Choroid plexus epithelial cell (primary cell): Measurements from ENCODE around the gene XPO1.
A peak's percentile ranks its signal among the peaks of the same experiment; 100 is the strongest.
"Not testable (repeated sequence)": the region's sequence is repeated elsewhere in the genome, so short reads cannot be mapped to it uniquely, and the experiment has no call there.

Source experiments
- DNase-seq: peaks from one replicate; pipeline ENCODE4 v3.0.0-alpha.2; 2010; ENCODE audit warnings: low read depth
- H3K4me3 ChIP-seq: 2 replicates; pipeline ENCODE4 v1.5.1; 2011; ENCODE audit warnings: low read depth, mild to moderate bottlenecking, control low read depth, low read length, moderate library complexity
- TF ChIP-seq, protein P1 (sequence below): conservative IDR thresholded peaks from 2 replicates; pipeline ENCODE4 v1.5.1; 2011; ENCODE audit warnings: low read depth, mild to moderate bottlenecking, control low read depth, inconsistent platforms, low read length, moderate library complexity

XPO1 gene, protein sequence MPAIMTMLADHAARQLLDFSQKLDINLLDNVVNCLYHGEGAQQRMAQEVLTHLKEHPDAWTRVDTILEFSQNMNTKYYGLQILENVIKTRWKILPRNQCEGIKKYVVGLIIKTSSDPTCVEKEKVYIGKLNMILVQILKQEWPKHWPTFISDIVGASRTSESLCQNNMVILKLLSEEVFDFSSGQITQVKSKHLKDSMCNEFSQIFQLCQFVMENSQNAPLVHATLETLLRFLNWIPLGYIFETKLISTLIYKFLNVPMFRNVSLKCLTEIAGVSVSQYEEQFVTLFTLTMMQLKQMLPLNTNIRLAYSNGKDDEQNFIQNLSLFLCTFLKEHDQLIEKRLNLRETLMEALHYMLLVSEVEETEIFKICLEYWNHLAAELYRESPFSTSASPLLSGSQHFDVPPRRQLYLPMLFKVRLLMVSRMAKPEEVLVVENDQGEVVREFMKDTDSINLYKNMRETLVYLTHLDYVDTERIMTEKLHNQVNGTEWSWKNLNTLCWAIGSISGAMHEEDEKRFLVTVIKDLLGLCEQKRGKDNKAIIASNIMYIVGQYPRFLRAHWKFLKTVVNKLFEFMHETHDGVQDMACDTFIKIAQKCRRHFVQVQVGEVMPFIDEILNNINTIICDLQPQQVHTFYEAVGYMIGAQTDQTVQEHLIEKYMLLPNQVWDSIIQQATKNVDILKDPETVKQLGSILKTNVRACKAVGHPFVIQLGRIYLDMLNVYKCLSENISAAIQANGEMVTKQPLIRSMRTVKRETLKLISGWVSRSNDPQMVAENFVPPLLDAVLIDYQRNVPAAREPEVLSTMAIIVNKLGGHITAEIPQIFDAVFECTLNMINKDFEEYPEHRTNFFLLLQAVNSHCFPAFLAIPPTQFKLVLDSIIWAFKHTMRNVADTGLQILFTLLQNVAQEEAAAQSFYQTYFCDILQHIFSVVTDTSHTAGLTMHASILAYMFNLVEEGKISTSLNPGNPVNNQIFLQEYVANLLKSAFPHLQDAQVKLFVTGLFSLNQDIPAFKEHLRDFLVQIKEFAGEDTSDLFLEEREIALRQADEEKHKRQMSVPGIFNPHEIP (N-terminal part only)

DNA sequence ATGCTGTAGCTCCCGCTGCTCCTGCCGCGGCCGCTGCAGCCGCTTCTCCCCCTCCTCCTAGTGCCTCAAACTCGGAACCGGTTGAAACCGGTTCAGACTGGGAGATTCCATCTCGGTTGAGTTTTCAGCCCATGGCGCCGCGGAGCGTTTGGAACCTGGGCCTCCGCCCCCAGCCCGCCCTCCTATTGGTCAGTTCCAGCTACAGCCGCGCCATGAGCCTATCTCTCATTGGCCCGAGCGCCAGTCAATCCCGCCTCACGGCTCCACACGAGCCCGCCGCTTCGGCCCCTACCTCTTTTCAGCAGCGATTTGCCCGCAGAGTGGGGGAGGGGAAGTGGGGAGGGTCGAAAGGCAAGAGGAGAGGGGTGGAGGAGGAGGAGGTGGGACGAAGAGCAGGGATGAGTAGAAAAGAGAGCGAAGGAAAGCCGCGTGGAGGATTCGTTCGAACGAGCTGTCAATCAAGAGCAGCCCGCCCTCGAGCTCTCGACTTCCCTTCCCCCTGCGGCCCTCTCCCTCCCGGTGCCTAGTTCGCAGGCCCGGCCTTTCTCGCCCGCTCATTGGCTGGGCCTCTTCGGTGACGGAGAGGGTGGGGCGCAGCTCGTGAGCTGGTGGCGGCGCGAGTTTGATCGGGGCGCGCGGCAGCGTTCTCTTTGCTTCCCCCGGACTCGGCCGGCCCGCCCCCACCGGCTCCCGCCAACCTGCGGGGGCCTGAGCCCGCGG lies at the start of gene XPO1:
Gene XPO1, minus strand, starts transcription at position 157 of the 720 bp plus-strand sequence. CDS start 4,459 bp downstream, outside the sequence.
- TF ChIP-seq, protein P1, sequence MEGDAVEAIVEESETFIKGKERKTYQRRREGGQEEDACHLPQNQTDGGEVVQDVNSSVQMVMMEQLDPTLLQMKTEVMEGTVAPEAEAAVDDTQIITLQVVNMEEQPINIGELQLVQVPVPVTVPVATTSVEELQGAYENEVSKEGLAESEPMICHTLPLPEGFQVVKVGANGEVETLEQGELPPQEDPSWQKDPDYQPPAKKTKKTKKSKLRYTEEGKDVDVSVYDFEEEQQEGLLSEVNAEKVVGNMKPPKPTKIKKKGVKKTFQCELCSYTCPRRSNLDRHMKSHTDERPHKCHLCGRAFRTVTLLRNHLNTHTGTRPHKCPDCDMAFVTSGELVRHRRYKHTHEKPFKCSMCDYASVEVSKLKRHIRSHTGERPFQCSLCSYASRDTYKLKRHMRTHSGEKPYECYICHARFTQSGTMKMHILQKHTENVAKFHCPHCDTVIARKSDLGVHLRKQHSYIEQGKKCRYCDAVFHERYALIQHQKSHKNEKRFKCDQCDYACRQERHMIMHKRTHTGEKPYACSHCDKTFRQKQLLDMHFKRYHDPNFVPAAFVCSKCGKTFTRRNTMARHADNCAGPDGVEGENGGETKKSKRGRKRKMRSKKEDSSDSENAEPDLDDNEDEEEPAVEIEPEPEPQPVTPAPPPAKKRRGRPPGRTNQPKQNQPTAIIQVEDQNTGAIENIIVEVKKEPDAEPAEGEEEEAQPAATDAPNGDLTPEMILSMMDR = no peak
- H3K4me3 ChIP-seq = peak within 1 kb of the TSS; percentile 92
- peak; percentile 100 for DNase-seq

DNA sequence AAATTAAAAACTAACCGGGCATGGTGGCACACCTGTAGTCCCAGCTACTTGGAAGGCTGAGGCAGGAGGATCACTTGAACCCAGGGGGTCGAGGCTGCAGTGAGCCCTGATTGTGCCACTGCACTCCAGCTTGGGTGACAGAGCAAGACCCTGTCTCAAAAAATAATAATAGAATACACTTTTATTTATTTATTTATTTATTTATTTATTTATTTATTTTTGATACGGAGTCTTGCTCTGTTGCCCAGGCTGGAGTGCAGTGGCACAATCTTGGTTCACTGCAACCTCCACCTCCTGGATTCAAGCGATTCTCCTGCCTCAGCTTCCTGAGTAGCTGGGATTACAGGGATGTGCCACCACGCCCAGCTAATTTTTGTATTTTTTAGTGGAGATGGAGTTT lies 48.8 kb upstream of the XPO1 start:
- not testable (repeated sequence) for H3K4me3 ChIP-seq, DNase-seq

DNA sequence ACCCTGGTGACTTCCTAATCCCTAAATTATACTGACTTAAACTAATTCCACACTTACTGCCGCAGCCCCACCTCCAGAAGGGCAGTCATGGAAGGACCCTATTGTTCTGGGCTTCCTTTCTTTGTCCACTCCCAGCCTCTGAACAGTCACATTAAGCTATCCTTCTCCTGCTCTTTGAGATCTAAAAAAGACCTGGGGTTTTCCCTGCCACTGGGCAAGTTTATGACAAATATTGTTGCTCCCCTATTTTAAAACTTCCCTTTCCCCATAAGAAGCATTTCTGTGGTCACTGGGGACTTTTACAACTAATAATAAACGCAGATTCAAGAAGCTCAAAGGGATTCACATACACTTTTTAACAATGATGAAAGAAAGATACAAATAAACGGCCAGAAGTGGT lies 47.2 kb upstream of the XPO1 start:
- TF ChIP-seq, protein P1 = no peak
- H3K4me3 ChIP-seq = no peak overlapping the region
- no peak for DNase-seq

- DNase-seq, H3K4me3 ChIP-seq: not testable (repeated sequence)
These were observed 46.2 kb upstream of the XPO1 start for GRCh38 chr2:61584368-61584767.

GRCh38 chr2:61582165-61582564 lies 44.0 kb upstream of the XPO1 start:
- no peak overlapping the region for H3K4me3 ChIP-seq
- TF ChIP-seq, protein P1 = no peak
- no peak for DNase-seq

DNA sequence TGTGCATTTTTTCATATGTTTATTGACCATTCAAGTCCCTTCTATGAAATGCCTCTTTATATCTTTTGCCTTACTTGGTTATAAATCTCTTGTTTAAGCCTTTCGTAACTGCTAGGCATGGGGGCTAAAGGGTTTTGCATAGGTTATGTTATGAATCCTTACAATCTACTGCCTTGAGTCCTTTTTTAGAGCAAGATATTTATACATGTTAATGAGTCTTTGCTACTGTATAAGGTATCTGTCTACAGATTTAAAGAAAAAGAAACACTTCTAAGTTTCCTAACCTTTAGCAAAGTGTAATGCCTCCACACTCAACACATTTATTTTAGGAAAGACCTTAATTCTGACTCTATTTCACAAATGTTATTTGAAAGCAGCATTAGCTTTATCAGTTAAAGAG lies 43.6 kb upstream of the XPO1 start:
- TF ChIP-seq, protein P1 = no peak
- no peak overlapping the region for H3K4me3 ChIP-seq
- no peak for DNase-seq

GRCh38 chr2:61575447-61575859 lies 37.3 kb upstream of the XPO1 start:
- TF ChIP-seq, protein P1 = no peak
- H3K4me3 ChIP-seq = no peak overlapping the region
- no peak for DNase-seq
